ENCODE results near the gene GNS. TPM values are rescaled to one million over a fixed set of nuclear protein-coding genes. Genes with fewer than 3 reads are reported as not detected.
"Not testable (repeated sequence)": the region's sequence is repeated elsewhere in the genome, so short reads cannot be mapped to it uniquely, and the experiment has no call there.

The GNS gene
- total and polyA plus RNA-seq, 8 donors, result 7.1 to 66.0 (median 26.0) TPM

DNA sequence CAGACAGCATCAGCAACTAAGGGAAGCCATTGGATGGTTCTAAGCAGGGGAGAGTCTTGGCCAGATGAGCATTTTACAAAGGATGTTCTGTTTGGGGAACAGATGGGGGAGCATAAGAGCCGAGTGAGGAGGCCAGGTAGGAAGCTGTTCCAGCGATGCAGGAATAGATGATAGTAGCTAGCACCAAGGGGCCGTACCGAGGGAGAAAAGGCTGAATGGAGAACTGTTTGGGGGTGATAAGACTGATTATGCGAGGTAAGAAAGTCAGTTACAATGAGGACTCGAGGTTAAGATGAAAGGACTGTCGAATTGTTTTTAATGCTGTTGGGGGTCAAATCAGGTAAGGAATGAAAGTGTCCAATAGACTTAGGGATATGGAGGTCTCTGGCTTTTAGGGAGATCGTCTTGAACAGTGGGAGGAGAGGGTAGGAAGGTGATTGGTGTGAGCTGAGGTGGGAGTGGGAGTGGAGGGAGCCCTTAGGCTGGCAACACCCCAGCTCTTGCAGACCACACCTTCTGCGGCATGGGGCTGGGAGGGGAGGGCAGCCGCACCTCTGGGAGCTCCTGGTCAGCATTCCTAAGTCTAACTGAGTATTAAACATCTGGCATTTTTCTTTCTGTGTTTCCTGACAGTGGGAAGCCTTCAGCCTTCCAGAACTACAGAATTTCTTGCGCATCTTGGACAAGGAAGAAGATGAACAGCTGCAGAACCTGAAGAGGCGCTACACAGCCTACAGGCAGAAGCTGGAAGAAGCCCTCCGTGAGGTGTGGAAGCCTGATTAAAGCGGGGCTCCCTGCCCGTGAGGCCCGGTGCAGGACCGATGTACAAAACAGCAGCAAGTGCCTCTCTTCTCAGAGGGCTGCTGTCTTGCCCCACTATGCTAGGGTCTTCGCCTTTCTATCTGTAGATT, 64.8 kb downstream of the GNS start:
- H3K4me1 ChIP-seq, result no peaks in the 10 kb centered on the region
- intact Hi-C loops (cut with DNase I), result loop anchor here in 2 of 3 donors (5.0 kb wide), 1 partner anchor 142 kb away; no protein-coding TSS in a partner anchor

DNA sequence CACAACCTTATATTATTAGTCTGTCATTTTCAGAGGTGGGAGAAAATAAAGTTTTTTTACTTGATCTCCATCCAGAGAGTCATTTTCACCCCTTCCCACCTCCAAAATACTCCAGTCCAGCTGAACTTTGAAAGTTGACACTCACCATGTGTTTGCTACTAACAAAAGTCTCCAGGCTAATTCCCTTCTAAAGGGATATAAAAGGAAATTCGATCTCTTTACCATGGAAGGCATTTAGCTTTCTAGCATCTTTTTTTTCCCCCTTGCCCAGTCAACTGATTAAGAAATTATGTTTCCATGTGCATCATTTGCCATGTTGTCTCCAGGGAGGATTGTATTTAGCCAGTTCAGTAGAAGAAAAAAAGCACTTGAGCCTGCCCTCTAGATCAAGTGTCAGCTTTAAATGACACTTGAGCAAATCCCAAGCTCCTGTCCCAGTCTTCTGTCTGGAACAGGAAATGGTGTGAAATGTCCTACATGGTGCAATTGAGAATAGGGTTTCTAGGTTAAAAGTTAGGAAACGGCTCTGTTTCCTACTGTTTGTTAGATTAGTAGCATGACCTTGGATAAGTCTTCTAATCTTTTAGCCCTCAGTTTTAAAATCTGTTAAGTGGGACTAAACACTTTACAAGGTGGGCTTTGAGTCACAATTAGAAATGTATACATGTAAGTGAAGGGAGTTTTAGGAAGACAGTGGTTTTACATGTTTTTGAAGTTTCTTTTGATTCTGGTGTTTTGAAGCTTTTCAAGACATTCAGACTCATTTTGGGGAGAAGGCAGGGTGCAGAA, 67.2 kb downstream of the GNS start:
- WGBS, 2 donors, result 44 to 55% methylated on average over 2 of the region's 2 CpGs
- FAIRE-seq, result no peak
- no peaks in the 10 kb centered on the region for H3K9me3 ChIP-seq
- no peak overlapping the region for H3K4me3 ChIP-seq
- DNase-seq, result no peak
- intact Hi-C loops (cut with DNase I), result loop anchor here in 1 of 3 donors (5.0 kb wide), 1 partner anchor 140 kb away; no protein-coding TSS in a partner anchor
- H3K4me1 ChIP-seq, result no peaks in the 10 kb centered on the region
- TF ChIP-seq, protein P1, sequence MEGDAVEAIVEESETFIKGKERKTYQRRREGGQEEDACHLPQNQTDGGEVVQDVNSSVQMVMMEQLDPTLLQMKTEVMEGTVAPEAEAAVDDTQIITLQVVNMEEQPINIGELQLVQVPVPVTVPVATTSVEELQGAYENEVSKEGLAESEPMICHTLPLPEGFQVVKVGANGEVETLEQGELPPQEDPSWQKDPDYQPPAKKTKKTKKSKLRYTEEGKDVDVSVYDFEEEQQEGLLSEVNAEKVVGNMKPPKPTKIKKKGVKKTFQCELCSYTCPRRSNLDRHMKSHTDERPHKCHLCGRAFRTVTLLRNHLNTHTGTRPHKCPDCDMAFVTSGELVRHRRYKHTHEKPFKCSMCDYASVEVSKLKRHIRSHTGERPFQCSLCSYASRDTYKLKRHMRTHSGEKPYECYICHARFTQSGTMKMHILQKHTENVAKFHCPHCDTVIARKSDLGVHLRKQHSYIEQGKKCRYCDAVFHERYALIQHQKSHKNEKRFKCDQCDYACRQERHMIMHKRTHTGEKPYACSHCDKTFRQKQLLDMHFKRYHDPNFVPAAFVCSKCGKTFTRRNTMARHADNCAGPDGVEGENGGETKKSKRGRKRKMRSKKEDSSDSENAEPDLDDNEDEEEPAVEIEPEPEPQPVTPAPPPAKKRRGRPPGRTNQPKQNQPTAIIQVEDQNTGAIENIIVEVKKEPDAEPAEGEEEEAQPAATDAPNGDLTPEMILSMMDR (IDR thresholded peaks at IDR 0.05), result no peak
- no peaks in the 10 kb centered on the region for H3K36me3 ChIP-seq
- no peak overlapping the region for H3K27ac ChIP-seq
- no peak for ATAC-seq
- H3K27me3 ChIP-seq, result no peaks in the 10 kb centered on the region

More for the DNA sequence above, 64.8 kb downstream of the GNS start:
- FAIRE-seq (no peak), DNase-seq (no peak), ATAC-seq (no peak)
- no peaks in the 10 kb centered on the region for H3K36me3 ChIP-seq
- no peaks in the 10 kb centered on the region for H3K9me3 ChIP-seq
- no peaks in the 10 kb centered on the region for H3K27me3 ChIP-seq
- H3K4me3 ChIP-seq, result no peak overlapping the region
- TF ChIP-seq, protein P1 (IDR thresholded peaks at IDR 0.05), result no peak
- H3K27ac ChIP-seq, result no peak overlapping the region
- WGBS, 2 donors, result 80 to 83% methylated on average over 18 of the region's 18 CpGs

DNA sequence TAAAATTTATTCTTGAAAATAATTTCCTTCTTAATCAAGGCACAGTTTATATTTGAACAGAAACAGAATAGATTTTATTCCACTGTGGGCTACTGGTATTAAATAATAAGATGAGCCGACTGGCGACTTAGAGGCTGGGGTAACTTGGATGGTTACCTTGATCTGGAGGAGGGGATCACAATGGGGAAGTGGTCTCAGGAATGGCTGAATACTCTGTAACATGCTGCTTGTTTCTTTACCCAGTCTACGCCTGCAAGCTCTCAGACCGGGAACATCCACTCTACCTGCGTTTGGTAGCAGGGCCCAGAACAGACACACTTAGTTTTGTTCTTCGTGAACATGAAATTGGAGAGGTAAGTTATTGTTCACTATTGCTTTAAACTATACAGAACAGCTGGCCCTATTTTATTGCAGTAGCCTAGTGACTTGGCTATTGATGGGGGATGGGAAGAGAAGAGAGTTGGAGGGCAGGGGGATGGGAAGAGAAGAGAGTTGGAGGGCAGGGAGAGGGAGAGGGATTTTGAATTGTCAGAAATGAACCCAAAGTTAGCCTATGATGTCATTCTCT, 67.9 kb downstream of the GNS start:
- Histone ChIP-seq H3K27me3 (no peaks in the 10 kb centered on the region), H3K4me3 (no peak overlapping the region), H3K9me3 (no peaks in the 10 kb centered on the region), H3K4me1 (no peaks in the 10 kb centered on the region), H3K27ac (no peak overlapping the region), H3K36me3 (peaks cover 0 to 6% (median 0%) of the 10 kb centered on the region in 3 donors)
- TF ChIP-seq, protein P1 (IDR thresholded peaks at IDR 0.05), result no peak
- intact Hi-C loops (cut with DNase I), result loop anchor here in 1 of 3 donors (5.0 kb wide), 1 partner anchor 139 kb away; no protein-coding TSS in a partner anchor
- ATAC-seq, result no peak
- no peak for FAIRE-seq
- DNase-seq, result no peak
- 96 to 98% methylated on average over 6 of the region's 6 CpGs for WGBS, 2 donors

DNA sequence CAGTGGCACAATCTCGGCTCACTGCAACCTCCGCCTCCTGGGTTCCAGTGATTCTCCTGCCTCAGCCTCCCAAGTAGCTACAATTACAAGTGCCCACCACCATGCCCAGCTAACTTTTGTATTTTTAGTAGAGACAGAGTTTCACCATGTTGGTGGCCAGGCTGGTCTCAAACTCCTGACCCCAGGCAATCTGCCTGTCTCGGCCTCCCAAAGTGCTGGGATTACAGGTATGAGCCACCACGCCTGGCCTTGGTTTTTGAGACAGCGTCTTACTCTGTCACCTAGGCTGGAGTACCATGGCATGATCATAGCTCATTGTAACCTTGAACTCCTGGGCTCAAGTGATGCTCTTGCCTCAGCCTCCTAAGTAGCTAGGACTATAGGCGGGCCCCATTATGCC, 69.0 kb downstream of the GNS start:
- H3K27me3 ChIP-seq, H3K27ac ChIP-seq, H3K36me3 ChIP-seq, DNase-seq, H3K9me3 ChIP-seq, ATAC-seq, H3K4me1 ChIP-seq, FAIRE-seq, H3K4me3 ChIP-seq: not testable (repeated sequence)
- 97 to 98% methylated on average over 6 of the region's 6 CpGs for WGBS, 2 donors
- intact Hi-C loops (cut with DNase I), result loop anchor here in 1 of 3 donors (5.0 kb wide), 1 partner anchor 138 kb away; no protein-coding TSS in a partner anchor

DNA sequence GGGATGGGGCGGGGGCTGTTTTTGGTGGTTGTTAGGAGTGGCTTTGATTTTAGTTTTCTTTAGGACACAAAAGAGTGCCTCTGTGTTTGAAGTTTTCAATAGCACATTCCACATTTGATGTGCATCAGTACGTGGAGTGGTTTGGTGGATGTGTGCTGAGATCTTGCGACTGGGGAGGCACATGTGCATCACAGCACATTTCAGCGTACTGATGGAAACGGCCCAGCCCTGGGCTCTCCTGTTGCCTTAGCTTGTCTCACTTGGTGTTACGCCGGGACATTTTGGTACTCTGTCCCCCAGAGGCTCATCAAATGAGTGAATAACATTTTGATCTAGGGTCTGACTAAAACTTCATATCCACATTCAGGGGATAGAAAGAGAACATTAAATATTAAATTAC, 70.5 kb downstream of the GNS start:
- 89 to 90% methylated on average over 7 of the region's 7 CpGs for WGBS, 2 donors
- H3K4me1 ChIP-seq, result no peaks in the 10 kb centered on the region
- DNase-seq, result no peak
- ATAC-seq, result no peak
- H3K27me3 ChIP-seq, result no peaks in the 10 kb centered on the region
- H3K36me3 ChIP-seq, result peaks cover 0 to 6% (median 0%) of the 10 kb centered on the region in 3 donors
- H3K4me3 ChIP-seq, result no peak overlapping the region
- intact Hi-C loops (cut with DNase I), result no loop called here
- H3K27ac ChIP-seq, result no peak overlapping the region
- no peak for FAIRE-seq
- TF ChIP-seq, protein P1 (IDR thresholded peaks at IDR 0.05), result no peak
- no peaks in the 10 kb centered on the region for H3K9me3 ChIP-seq

Data from pancreas (tissue), 10 donors.